Vagina (tissue), 2 donors: Measurements from ENCODE around the gene SYNGR2. TPM values are rescaled to one million over a fixed set of nuclear protein-coding genes. Genes with fewer than 3 reads are reported as not detected.

Source experiments
- DNase-seq, 2 donors: peaks; one replicate each; pipeline ENCODE4 v3.0.0-alpha.2; 2017; ENCODE audit errors: extremely low spot score in 2 of 2
- H3K27ac ChIP-seq: fragments of 200-600 bp; sonication (generic); one replicate; pipeline ENCODE4 v1.5.1; 2019
- H3K27me3 ChIP-seq: fragments of 200-600 bp; sonication (generic); one replicate; pipeline ENCODE4 v1.5.1; 2019
- H3K36me3 ChIP-seq, 2 donors: fragments of 200-600 bp; sonication (generic); one replicate each; pipeline ENCODE4 v1.5.1; 2017 to 2019
- H3K4me1 ChIP-seq: fragments of 200-600 bp; sonication (generic); one replicate; pipeline ENCODE4 v1.5.1; 2019
- H3K4me3 ChIP-seq, 2 donors: fragments of 200-600 bp; sonication (generic); 1 replicate in 1 of 2; 2 replicates in 1 of 2; pipeline ENCODE4 v1.5.1; 2016 to 2019
- H3K9me3 ChIP-seq: fragments of 200-600 bp; sonication (generic); one replicate; pipeline ENCODE4 v1.5.1; 2019
- POLR2A ChIP-seq, 2 donors: fragments of 450-650 bp; IDR thresholded peaks; one replicate each; pipeline ENCODE4 v1.6.1; 2017; ENCODE audit warnings: antibody characterized with exemption in 2 of 2, mild to moderate bottlenecking in 2 of 2, moderate library complexity in 2 of 2
- POLR2AphosphoS5 ChIP-seq, 2 donors: sonication (generic); formaldehyde crosslinking; IDR thresholded peaks; one replicate each; pipeline ENCODE4 v1.9.0; 2017; ENCODE audit warnings: antibody characterized with exemption in 2 of 2, mild to moderate bottlenecking in 2 of 2, low read depth in 1 of 2; ENCODE audit not compliant: insufficient read depth in 1 of 2
- intact Hi-C: fragments of 100-400 bp; cut with DNase I; formaldehyde crosslinking; loops from one replicate; pipeline ENCODE4 v1.15.1; 2023
- total RNA-seq: library from RNA; depleted of rRNA; stranded (reverse); fragments of >200 nt; gene quantifications from one replicate; pipeline ENCODE4 v1.2.3, GENCODE V29; 2016
- TF ChIP-seq, protein P1 (sequence below), 3 experiments: fragments of 450-650 bp in 2 of 3; fragments of 200-600 bp in 1 of 3; sonication (generic) in 1 of 3; IDR thresholded peaks; one replicate each; pipeline ENCODE4 v1.5.1; 2017 to 2019; ENCODE audit warnings: antibody characterized with exemption in 3 of 3, mild to moderate bottlenecking in 2 of 3, moderate library complexity in 2 of 3

Gene SYNGR2
- total RNA-seq, 1 donor from 2014 or later: 82.3 TPM

DNA sequence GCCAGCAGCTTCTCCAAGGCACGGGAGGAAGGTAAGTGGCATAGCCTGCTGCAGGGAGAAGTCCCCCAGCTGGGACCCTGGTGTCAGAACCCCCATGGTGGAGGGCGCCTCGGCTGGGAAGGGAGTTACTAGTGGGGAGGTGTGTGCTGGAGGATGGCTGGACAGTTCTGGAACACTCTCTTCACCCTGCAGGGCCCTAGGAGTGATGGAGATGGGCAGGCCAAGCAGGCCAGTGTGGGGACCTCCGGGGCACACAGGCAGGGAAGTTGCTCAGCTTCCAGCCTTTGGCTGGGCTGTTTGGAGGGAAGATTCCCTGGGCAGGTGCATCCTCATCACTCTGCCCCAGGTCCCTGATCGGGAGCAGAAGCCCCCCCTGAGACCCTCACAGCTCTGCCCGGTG lies 21.5 kb upstream of the SYNGR2 start:
- TF ChIP-seq POLR2A (IDR thresholded peaks at IDR 0.05): no peak
- TF ChIP-seq, protein P1, sequence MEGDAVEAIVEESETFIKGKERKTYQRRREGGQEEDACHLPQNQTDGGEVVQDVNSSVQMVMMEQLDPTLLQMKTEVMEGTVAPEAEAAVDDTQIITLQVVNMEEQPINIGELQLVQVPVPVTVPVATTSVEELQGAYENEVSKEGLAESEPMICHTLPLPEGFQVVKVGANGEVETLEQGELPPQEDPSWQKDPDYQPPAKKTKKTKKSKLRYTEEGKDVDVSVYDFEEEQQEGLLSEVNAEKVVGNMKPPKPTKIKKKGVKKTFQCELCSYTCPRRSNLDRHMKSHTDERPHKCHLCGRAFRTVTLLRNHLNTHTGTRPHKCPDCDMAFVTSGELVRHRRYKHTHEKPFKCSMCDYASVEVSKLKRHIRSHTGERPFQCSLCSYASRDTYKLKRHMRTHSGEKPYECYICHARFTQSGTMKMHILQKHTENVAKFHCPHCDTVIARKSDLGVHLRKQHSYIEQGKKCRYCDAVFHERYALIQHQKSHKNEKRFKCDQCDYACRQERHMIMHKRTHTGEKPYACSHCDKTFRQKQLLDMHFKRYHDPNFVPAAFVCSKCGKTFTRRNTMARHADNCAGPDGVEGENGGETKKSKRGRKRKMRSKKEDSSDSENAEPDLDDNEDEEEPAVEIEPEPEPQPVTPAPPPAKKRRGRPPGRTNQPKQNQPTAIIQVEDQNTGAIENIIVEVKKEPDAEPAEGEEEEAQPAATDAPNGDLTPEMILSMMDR (IDR thresholded peaks at IDR 0.05): no peak
- no peak for TF ChIP-seq POLR2AphosphoS5 (IDR thresholded peaks at IDR 0.05; ENCODE audit: insufficient read depth in 1 of 2, low read depth in 1 of 2)
- intact Hi-C loops: no loop called here
- H3K27ac ChIP-seq: no peak overlapping the region
- no peak overlapping the region for H3K4me3 ChIP-seq
- H3K36me3 ChIP-seq: no peaks in the 10 kb centered on the region
- no peaks in the 10 kb centered on the region for H3K27me3 ChIP-seq
- H3K9me3 ChIP-seq: no peaks in the 10 kb centered on the region
- DNase-seq: no peak
- peaks cover 39% of the 10 kb centered on the region for H3K4me1 ChIP-seq

DNA sequence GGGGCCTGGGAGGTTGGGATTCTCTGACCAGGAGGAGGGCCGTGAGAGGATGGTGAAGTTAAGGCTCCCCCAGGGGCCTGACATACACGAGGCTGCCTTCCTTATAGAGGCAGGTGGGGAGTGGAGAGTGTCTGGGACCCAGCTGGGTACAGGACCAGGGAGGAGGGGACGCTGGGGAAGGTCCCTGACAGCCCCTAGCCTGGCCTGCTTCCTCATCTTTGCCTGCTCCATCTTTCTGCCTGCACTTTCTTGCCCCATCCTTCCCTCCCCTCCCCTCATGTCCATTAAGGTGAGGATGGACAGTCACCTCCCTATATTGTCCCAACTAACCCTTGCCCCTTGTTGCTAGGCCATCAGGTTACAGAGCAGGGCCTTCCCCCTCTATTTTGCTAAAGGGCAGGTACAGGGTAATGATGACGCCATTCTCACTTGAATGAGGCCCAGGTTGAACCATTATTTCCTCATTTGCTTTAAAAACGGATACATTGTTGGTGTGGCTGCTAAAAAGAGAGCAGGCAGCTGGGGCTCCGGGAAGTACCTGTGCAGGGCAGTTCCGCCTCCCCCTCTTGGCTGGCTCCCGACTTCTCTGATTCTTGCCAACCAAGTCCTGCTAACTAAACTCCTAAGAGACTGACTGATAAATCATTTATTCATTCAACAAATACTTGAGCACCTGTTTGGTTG lies 20.9 kb upstream of the SYNGR2 start:
- H3K9me3 ChIP-seq: no peaks in the 10 kb centered on the region
- H3K4me3 ChIP-seq: no peak overlapping the region
- no peak overlapping the region for H3K27ac ChIP-seq
- TF ChIP-seq POLR2AphosphoS5 (IDR thresholded peaks at IDR 0.05; ENCODE audit: insufficient read depth in 1 of 2, low read depth in 1 of 2): no peak
- TF ChIP-seq, protein P1 (IDR thresholded peaks at IDR 0.05): no peak
- no peak for TF ChIP-seq POLR2A (IDR thresholded peaks at IDR 0.05)
- intact Hi-C loops: no loop called here
- no peaks in the 10 kb centered on the region for H3K27me3 ChIP-seq
- no peaks in the 10 kb centered on the region for H3K36me3 ChIP-seq
- DNase-seq: no peak
- H3K4me1 ChIP-seq: peaks cover 36% of the 10 kb centered on the region

DNA sequence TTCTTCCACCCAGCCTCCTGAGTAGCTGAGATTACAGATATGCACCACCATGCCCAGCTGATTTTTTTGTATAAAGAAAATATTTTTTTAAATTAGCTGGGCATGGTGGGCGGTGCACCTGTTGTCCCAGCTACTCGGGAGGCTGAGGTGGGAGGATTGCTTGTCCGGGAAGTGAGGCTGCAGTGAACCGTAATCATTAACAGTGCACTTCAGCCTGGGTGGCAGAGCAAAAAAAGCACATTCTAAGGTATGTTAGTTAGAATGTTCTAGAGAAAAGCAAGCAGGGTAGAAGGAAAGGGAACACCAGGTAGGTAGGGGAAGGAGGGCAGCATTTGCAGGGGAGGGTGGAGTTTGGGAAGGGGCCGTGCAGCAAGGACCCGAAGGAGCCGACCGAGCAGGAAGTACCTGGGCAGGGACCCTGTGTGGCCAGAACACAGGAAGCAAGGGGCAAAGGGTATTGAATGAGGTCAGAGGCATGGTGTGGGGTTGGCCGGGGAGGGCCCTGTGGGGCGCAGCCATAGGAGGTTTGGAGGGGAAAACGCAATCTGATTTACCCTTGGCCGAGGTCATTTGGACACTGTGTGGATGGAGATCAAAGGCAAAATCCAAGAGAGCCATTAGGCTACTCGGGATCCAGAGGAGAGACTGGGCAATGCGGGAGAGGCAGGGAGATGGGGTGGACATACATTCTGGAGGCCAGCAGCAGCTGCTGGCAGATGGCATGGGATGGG lies 19.9 kb upstream of the SYNGR2 start:
- Histone ChIP-seq H3K27ac (no peak overlapping the region), H3K4me1 (peaks cover 35% of the 10 kb centered on the region), H3K36me3 (no peaks in the 10 kb centered on the region), H3K4me3 (no peak overlapping the region), H3K9me3 (no peaks in the 10 kb centered on the region), H3K27me3 (no peaks in the 10 kb centered on the region)
- DNase-seq: no peak
- intact Hi-C loops: no loop called here
- no peak for TF ChIP-seq POLR2AphosphoS5 (IDR thresholded peaks at IDR 0.05; ENCODE audit: insufficient read depth in 1 of 2, low read depth in 1 of 2)
- TF ChIP-seq POLR2A (IDR thresholded peaks at IDR 0.05): no peak
- TF ChIP-seq, protein P1 (IDR thresholded peaks at IDR 0.05): no peak

DNA sequence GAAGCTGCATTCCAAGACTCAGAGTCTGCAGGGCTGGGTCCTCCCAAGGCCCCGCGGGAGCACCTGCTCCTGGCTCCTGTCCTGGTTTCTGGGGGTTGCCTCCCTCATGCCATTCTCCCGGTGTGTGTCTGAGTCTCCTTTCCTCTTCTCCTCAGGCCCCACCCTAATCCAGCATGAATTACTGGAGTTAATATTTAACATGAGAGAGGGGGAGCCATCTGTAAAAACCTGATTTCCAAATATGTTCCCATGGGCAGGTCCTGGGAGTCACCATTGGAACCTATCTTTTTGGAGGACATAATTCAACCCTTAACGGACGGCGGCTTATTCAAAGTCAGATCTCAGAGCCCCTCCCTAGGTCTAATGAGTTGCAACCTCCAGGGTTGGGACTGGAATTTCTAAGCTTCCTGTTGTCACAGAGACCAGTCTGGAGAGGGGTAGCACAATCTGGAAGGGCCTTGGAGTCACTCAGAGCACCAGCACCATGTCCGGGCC lies 16.8 kb upstream of the SYNGR2 start:
- Histone ChIP-seq H3K27ac (no peak overlapping the region), H3K36me3 (no peaks in the 10 kb centered on the region), H3K9me3 (no peaks in the 10 kb centered on the region), H3K4me1 (peaks cover 5% of the 10 kb centered on the region), H3K27me3 (no peaks in the 10 kb centered on the region), H3K4me3 (no peak overlapping the region)
- DNase-seq: no peak
- intact Hi-C loops: no loop called here
- TF ChIP-seq POLR2A (IDR thresholded peaks at IDR 0.05) (no peak), POLR2AphosphoS5 (IDR thresholded peaks at IDR 0.05; ENCODE audit: insufficient read depth in 1 of 2, low read depth in 1 of 2) (peak in 1 of 2 donors; percentile 31)
- TF ChIP-seq, protein P1 (IDR thresholded peaks at IDR 0.05): no peak
